GM12891 (cell line): ENCODE data around the gene ZER1.

ENCODE experiments used
- POLR2AphosphoS5 ChIP-seq: IDR thresholded peaks from 2 replicates; pipeline ENCODE4 v1.6.1; 2011; ENCODE audit warnings: low read depth, low read length, control low read depth
- TAF1 ChIP-seq: IDR thresholded peaks from 2 replicates; pipeline ENCODE4 v1.6.1; 2011; ENCODE audit warnings: low read depth, low read length, control low read depth

DNA sequence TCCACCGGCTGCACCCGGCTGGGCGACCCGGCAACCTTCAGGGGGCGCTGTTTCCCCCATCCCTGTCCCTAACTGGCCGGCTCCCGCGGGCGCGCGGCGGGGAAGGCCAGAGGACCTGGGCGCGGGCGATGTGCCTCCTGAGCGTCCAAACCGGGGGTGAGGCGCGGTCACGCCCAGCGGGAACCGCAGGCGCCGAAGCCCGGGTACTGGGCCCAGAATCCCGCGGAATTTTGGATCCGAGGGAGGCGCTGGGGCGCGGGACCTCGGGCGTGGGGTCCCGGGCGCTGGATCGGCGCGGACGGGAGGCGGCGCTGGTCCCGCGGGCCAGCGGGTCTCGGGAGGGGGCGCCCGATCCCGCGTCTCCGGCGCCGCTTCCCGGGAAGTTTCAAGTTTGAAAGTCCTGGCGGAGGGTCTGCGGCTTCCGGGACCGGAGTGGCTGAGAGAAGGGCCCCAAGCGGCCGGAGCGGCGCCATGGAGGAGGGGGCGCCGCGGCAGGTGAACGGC, 69.2 kb downstream of the ZER1 start, which contains the start of gene PKN3:
- TF ChIP-seq TAF1 (no peak), POLR2AphosphoS5 (no peak)
